Mesendoderm (in vitro differentiated cells): Measurements from ENCODE around the gene CHAC2.
"Not testable (repeated sequence)": the region's sequence is repeated elsewhere in the genome, so short reads cannot be mapped to it uniquely, and the experiment has no call there.

ENCODE experiments used
- DNase-seq: peaks from one replicate; pipeline ENCODE4 v3.0.0; 2013
- H2AK5ac ChIP-seq: 2 replicates; pipeline ENCODE4 v1.6.1; 2013; ENCODE audit warnings: low read length, inconsistent platforms
- H2BK120ac ChIP-seq: 2 replicates; pipeline ENCODE4 v1.6.1; 2013; ENCODE audit warnings: low read depth, mild to moderate bottlenecking, low read length, moderate library complexity, mixed read lengths
- H2BK15ac ChIP-seq: replicated peaks from 2 replicates; pipeline ENCODE4 v1.6.1; 2013; ENCODE audit warnings: low read depth, mild to moderate bottlenecking, moderate library complexity
- H2BK5ac ChIP-seq: 2 replicates; pipeline ENCODE4 v1.6.1; 2013; ENCODE audit warnings: low read length, inconsistent platforms
- H3K18ac ChIP-seq: 2 replicates; pipeline ENCODE4 v1.6.1; 2013; ENCODE audit warnings: mild to moderate bottlenecking, low read length, mixed read lengths
- H3K23ac ChIP-seq: one replicate; pipeline ENCODE4 v1.6.1; 2013; ENCODE audit warnings: low read length
- H3K27ac ChIP-seq: 2 replicates; pipeline ENCODE4 v1.5.1; 2013; ENCODE audit warnings: low read depth, mild to moderate bottlenecking, inconsistent platforms, low read length, moderate library complexity
- H3K27me3 ChIP-seq: 2 replicates; pipeline ENCODE4 v1.6.1; 2013; ENCODE audit warnings: low read length, control low read depth, mild to moderate bottlenecking, inconsistent platforms; ENCODE audit not compliant: insufficient read depth, poor library complexity
- H3K36me3 ChIP-seq: 2 replicates; pipeline ENCODE4 v1.6.1; 2013; ENCODE audit warnings: low read length, inconsistent platforms; ENCODE audit not compliant: control insufficient read depth, insufficient read depth
- H3K4ac ChIP-seq: one replicate; pipeline ENCODE4 v1.6.1; 2013; ENCODE audit warnings: low read depth, mild to moderate bottlenecking, low read length, moderate library complexity
- H3K4me1 ChIP-seq: 2 replicates; pipeline ENCODE4 v1.6.1; 2013; ENCODE audit warnings: low read depth, low read length, inconsistent platforms; ENCODE audit not compliant: control insufficient read depth
- H3K4me2 ChIP-seq: 2 replicates; pipeline ENCODE4 v1.6.1; 2013; ENCODE audit warnings: low read length
- H3K4me3 ChIP-seq: 2 replicates; pipeline ENCODE4 v1.5.1; 2013; ENCODE audit warnings: mild to moderate bottlenecking, low read length
- H3K56ac ChIP-seq: one replicate; pipeline ENCODE4 v1.6.1; 2013; ENCODE audit warnings: low read length
- H3K79me1 ChIP-seq: 2 replicates; pipeline ENCODE4 v1.6.1; 2013; ENCODE audit warnings: low read length, inconsistent platforms
- H3K79me2 ChIP-seq: 2 replicates; pipeline ENCODE4 v1.6.1; 2013; ENCODE audit warnings: mild to moderate bottlenecking, low read length; ENCODE audit not compliant: control insufficient read depth, insufficient read depth
- H3K9ac ChIP-seq: 2 replicates; pipeline ENCODE4 v1.6.1; 2013; ENCODE audit warnings: low read length, inconsistent platforms
- H4K5ac ChIP-seq: one replicate; pipeline ENCODE4 v1.6.1; 2013; ENCODE audit warnings: low read length
- H4K8ac ChIP-seq: one replicate; pipeline ENCODE4 v1.6.1; 2013; ENCODE audit warnings: low read depth, mild to moderate bottlenecking, control low read depth, low read length, moderate library complexity
- WGBS: extraction: QIAGEN DNeasy Blood & Tissue Kit; methylation state at CpG from one replicate; pipeline ENCODE4 v1.1.7; 2013; ENCODE audit warnings: low lambda C conversion rate, missing lambda C conversion rate; ENCODE audit not compliant: insufficient coverage; ENCODE audit errors: extremely low coverage; 5-methylcytosine and 5-hydroxymethylcytosine counted together

CHAC2 gene

GRCh38 chr2:53757206-53757605, 10.4 kb upstream of the CHAC2 start:
- H2AK5ac ChIP-seq, DNase-seq, H3K79me1 ChIP-seq, H3K27ac ChIP-seq, H3K36me3 ChIP-seq, H4K8ac ChIP-seq, H2BK5ac ChIP-seq, H4K5ac ChIP-seq, H3K4ac ChIP-seq, H3K56ac ChIP-seq, H2BK120ac ChIP-seq, H3K18ac ChIP-seq, H3K23ac ChIP-seq, H3K4me1 ChIP-seq, H3K4me2 ChIP-seq, H3K79me2 ChIP-seq, H3K9ac ChIP-seq, H3K27me3 ChIP-seq, H3K4me3 ChIP-seq, H2BK15ac ChIP-seq: not testable (repeated sequence)
- no CpG with 5 or more reads among the region's 14 CpGs for WGBS

GRCh38 chr2:53765767-53766166, 1.8 kb upstream of the CHAC2 start:
- H3K27me3 ChIP-seq = no peaks in the 10 kb centered on the region
- no peak overlapping the region for H3K56ac ChIP-seq
- no peak overlapping the region for H2AK5ac ChIP-seq
- H3K27ac ChIP-seq = no peak overlapping the region
- H3K9ac ChIP-seq = no peak overlapping the region
- no peaks in the 10 kb centered on the region for H3K79me2 ChIP-seq
- H4K5ac ChIP-seq = no peak overlapping the region
- H3K4me2 ChIP-seq = no peak overlapping the region
- peaks cover 1% of the 10 kb centered on the region for H3K36me3 ChIP-seq
- no CpG with 5 or more reads among the region's 1 CpG for WGBS
- no peaks in the 10 kb centered on the region for H3K4me1 ChIP-seq
- no peak overlapping the region for H3K4ac ChIP-seq
- no peak overlapping the region for H4K8ac ChIP-seq
- no peak for DNase-seq
- H3K79me1 ChIP-seq = no peaks in the 10 kb centered on the region
- H2BK120ac ChIP-seq = no peak overlapping the region
- no peak overlapping the region for H3K23ac ChIP-seq
- H2BK15ac ChIP-seq = no peak overlapping the region
- no peak overlapping the region for H2BK5ac ChIP-seq
- no peak overlapping the region for H3K4me3 ChIP-seq
- no peak overlapping the region for H3K18ac ChIP-seq

GRCh38 chr2:53768242-53768542, 588 bp downstream of the CHAC2 start:
- H3K56ac ChIP-seq = peak overlapping the region; percentile 91
- no peak overlapping the region for H2BK15ac ChIP-seq
- H3K4me2 ChIP-seq = peak overlapping the region; percentile 59
- no peak for DNase-seq
- no peak overlapping the region for H2AK5ac ChIP-seq
- no peak overlapping the region for H2BK120ac ChIP-seq
- no peaks in the 10 kb centered on the region for H3K36me3 ChIP-seq
- H3K27me3 ChIP-seq = no peaks in the 10 kb centered on the region
- H3K4me3 ChIP-seq = peak overlapping the region; percentile 87
- H2BK5ac ChIP-seq = no peak overlapping the region
- no peak overlapping the region for H3K18ac ChIP-seq
- H3K23ac ChIP-seq = no peak overlapping the region
- H3K27ac ChIP-seq = no peak overlapping the region
- H3K79me2 ChIP-seq = no peaks in the 10 kb centered on the region
- H3K4ac ChIP-seq = no peak overlapping the region
- no peaks in the 10 kb centered on the region for H3K4me1 ChIP-seq
- H3K79me1 ChIP-seq = no peaks in the 10 kb centered on the region
- no peak overlapping the region for H4K8ac ChIP-seq
- peak overlapping the region; percentile 83 for H3K9ac ChIP-seq
- no CpG with 5 or more reads among the region's 12 CpGs for WGBS
- no peak overlapping the region for H4K5ac ChIP-seq

- no peak overlapping the region for H3K9ac ChIP-seq
- no peak overlapping the region for H3K18ac ChIP-seq
- H3K4me3 ChIP-seq = no peak overlapping the region
- no peak overlapping the region for H3K56ac ChIP-seq
- no peak overlapping the region for H4K8ac ChIP-seq
- no peaks in the 10 kb centered on the region for H3K27me3 ChIP-seq
- DNase-seq = no peak
- H3K27ac ChIP-seq = no peak overlapping the region
- H3K4me1 ChIP-seq = no peaks in the 10 kb centered on the region
- H3K23ac ChIP-seq = no peak overlapping the region
- no peak overlapping the region for H2BK120ac ChIP-seq
- no peak overlapping the region for H3K4ac ChIP-seq
- no peak overlapping the region for H3K4me2 ChIP-seq
- no peak overlapping the region for H2AK5ac ChIP-seq
- no peaks in the 10 kb centered on the region for H3K79me1 ChIP-seq
- no peaks in the 10 kb centered on the region for H3K36me3 ChIP-seq
- no peak overlapping the region for H4K5ac ChIP-seq
- H2BK15ac ChIP-seq = no peak overlapping the region
- WGBS = no CpG with 5 or more reads among the region's 15 CpGs
- no peaks in the 10 kb centered on the region for H3K79me2 ChIP-seq
- no peak overlapping the region for H2BK5ac ChIP-seq
These were observed 1.8 kb downstream of the CHAC2 start for GRCh38 chr2:53769318-53769945.

GRCh38 chr2:53770264-53770663, 2.7 kb downstream of the CHAC2 start:
- Histone ChIP-seq H3K27me3 (no peaks in the 10 kb centered on the region), H3K18ac (no peak overlapping the region)

GRCh38 chr2:53777134-53777533, 9.5 kb downstream of the CHAC2 start:
- Histone ChIP-seq H3K79me1 (peaks cover 3% of the 10 kb centered on the region), H3K23ac (no peak overlapping the region), H2AK5ac (no peak overlapping the region), H4K8ac (no peak overlapping the region), H2BK5ac (no peak overlapping the region), H3K18ac (no peak overlapping the region), H3K4me3 (no peak overlapping the region), H2BK15ac (no peak overlapping the region), H3K27ac (no peak overlapping the region), H2BK120ac (no peak overlapping the region), H3K36me3 (no peaks in the 10 kb centered on the region), H3K4me1 (no peaks in the 10 kb centered on the region), H3K9ac (no peak overlapping the region), H4K5ac (no peak overlapping the region), H3K4ac (no peak overlapping the region), H3K56ac (no peak overlapping the region), H3K27me3 (no peaks in the 10 kb centered on the region), H3K79me2 (peaks cover 18% of the 10 kb centered on the region), H3K4me2 (no peak overlapping the region)
- no peak for DNase-seq
- 100% methylated on average over 1 of the region's 1 CpG for WGBS

More at GRCh38 chr2:53770264-53770663, 2.7 kb downstream of the CHAC2 start:
- Histone ChIP-seq H3K79me1 (no peaks in the 10 kb centered on the region), H4K8ac (no peak overlapping the region), H2AK5ac (no peak overlapping the region), H3K79me2 (no peaks in the 10 kb centered on the region), H2BK5ac (no peak overlapping the region), H3K4ac (no peak overlapping the region), H3K4me1 (no peaks in the 10 kb centered on the region), H3K56ac (no peak overlapping the region), H3K4me3 (no peak overlapping the region), H3K27ac (no peak overlapping the region), H2BK15ac (no peak overlapping the region), H4K5ac (no peak overlapping the region), H3K23ac (no peak overlapping the region), H3K9ac (no peak overlapping the region), H3K4me2 (no peak overlapping the region), H2BK120ac (no peak overlapping the region), H3K36me3 (no peaks in the 10 kb centered on the region)
- no CpG with 5 or more reads among the region's 4 CpGs for whole genome bisulfite sequencing
- DNase-seq = no peak
